Suprapubic skin (tissue), 4 donors: ENCODE results near the gene BBLN. TPM values are rescaled to one million over a fixed set of nuclear protein-coding genes. Genes with fewer than 3 reads are reported as not detected.
A peak's percentile ranks its signal among the peaks of the same experiment; 100 is the strongest.

Experiments used
- DNase-seq, 2 donors: peaks; one replicate each; pipeline ENCODE4 v3.0.0-alpha.2; 2019; ENCODE audit warnings: low spot score in 2 of 2
- H3K27ac ChIP-seq: fragments of 200-600 bp; sonication (generic); one replicate; pipeline ENCODE4 v1.5.1; 2019
- H3K27me3 ChIP-seq: fragments of 200-600 bp; sonication (generic); one replicate; pipeline ENCODE4 v1.5.1; 2019
- H3K36me3 ChIP-seq: fragments of 200-600 bp; sonication (generic); one replicate; pipeline ENCODE4 v1.5.1; 2019
- H3K4me1 ChIP-seq: fragments of 200-600 bp; sonication (generic); one replicate; pipeline ENCODE4 v1.5.1; 2019
- H3K4me3 ChIP-seq: fragments of 200-600 bp; sonication (generic); one replicate; pipeline ENCODE4 v1.5.1; 2019; ENCODE audit warnings: mild to moderate bottlenecking
- H3K9me3 ChIP-seq: fragments of 200-600 bp; sonication (generic); one replicate; pipeline ENCODE4 v1.5.1; 2019
- CTCF ChIP-seq, 2 donors: fragments of 200-600 bp in 1 of 2; fragments of 450-650 bp in 1 of 2; sonication (generic) in 1 of 2; IDR thresholded peaks; one replicate each; pipeline ENCODE4 v1.5.1; 2016 to 2019; ENCODE audit warnings: antibody characterized with exemption in 2 of 2, mild to moderate bottlenecking in 1 of 2, moderate library complexity in 1 of 2
- EP300 ChIP-seq: sonication (generic); formaldehyde crosslinking; IDR thresholded peaks from one replicate; pipeline ENCODE4 v1.6.1; 2017; ENCODE audit warnings: antibody characterized with exemption
- POLR2A ChIP-seq, 2 donors: fragments of 450-650 bp; IDR thresholded peaks; one replicate each; pipeline ENCODE4 v1.6.1; 2017; ENCODE audit warnings: antibody characterized with exemption in 2 of 2, mild to moderate bottlenecking in 2 of 2, moderate library complexity in 2 of 2
- POLR2AphosphoS5 ChIP-seq, 3 donors: sonication (generic); formaldehyde crosslinking; IDR thresholded peaks; one replicate each; pipeline ENCODE4 v1.6.1; 2017; ENCODE audit warnings: antibody characterized with exemption in 3 of 3
- WGBS: methylation state at CpG from one replicate; pipeline ENCODE4 v1.1.5; 2018; 5-methylcytosine and 5-hydroxymethylcytosine counted together
- total RNA-seq, 4 donors: library from RNA; depleted of rRNA; stranded (reverse); fragments of >200 nt; gene quantifications; one replicate each; pipeline ENCODE4 v1.1.0, GENCODE V29; 2016

Gene BBLN
- total RNA-seq, 4 donors from 2014 or later, result 157 to 345 (median 224) TPM

- 93% methylated on average over 2 of the region's 2 CpGs for WGBS
- TF ChIP-seq POLR2AphosphoS5 (IDR thresholded peaks at IDR 0.05) (no peak), EP300 (no peak), CTCF (IDR thresholded peaks at IDR 0.05) (no peak), POLR2A (IDR thresholded peaks at IDR 0.05) (no peak)
These were observed 17.5 kb upstream of the BBLN start for GRCh38 chr9:128142596-128142995.

DNA sequence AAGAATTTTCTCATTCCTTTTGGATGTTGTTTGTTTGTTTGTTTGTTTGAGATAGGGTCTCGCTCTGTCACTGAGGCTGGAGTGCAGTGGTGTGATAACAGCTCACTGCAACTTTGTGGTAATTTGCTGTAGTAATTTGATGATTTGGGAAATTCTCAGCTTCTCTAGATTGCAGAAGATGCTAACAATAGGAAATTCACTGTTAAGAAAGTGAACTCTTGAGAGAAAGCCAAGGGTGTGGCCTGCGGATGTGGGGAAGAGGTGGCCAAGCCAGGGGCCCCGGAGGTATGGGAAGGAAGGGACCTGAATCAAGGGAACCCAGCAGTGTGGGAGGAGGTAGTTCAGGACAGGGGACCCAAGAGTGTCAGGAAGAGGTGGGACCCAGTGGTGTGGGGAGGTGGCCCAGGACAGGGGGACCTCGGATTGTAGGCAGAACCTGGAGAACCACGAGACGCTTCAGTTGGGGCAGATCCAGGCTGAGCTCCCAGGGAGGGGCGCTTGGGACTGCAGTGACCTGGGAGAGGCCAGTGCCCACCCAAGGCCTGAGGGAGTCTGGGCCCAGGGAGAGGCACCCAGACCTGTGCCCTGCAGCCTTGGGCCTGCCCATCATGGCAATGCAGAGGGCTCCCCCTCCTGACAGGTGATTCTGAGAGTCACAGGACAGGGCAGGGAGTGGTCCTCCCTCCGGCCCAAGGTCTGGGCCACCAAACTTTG lies 16.4 kb upstream of the BBLN start:
- Histone ChIP-seq H3K4me3 (no peak overlapping the region), H3K27ac (no peak overlapping the region), H3K9me3 (no peaks in the 10 kb centered on the region), H3K27me3 (no peaks in the 10 kb centered on the region), H3K4me1 (peaks cover 30% of the 10 kb centered on the region), H3K36me3 (no peaks in the 10 kb centered on the region)
- TF ChIP-seq CTCF (IDR thresholded peaks at IDR 0.05) (no peak), POLR2A (IDR thresholded peaks at IDR 0.05) (no peak), EP300 (no peak), POLR2AphosphoS5 (IDR thresholded peaks at IDR 0.05) (no peak)
- peak in 1 of 2 donors; percentile 57 for DNase-seq
- 53% methylated on average over 7 of the region's 8 CpGs for WGBS

More at GRCh38 chr9:128142596-128142995, 17.5 kb upstream of the BBLN start:
- H3K36me3 ChIP-seq, result no peaks in the 10 kb centered on the region
- no peaks in the 10 kb centered on the region for H3K9me3 ChIP-seq
- H3K27ac ChIP-seq, result no peak overlapping the region
- H3K4me1 ChIP-seq, result peaks cover 25% of the 10 kb centered on the region
- H3K4me3 ChIP-seq, result no peak overlapping the region
- DNase-seq, result no peak
- H3K27me3 ChIP-seq, result no peaks in the 10 kb centered on the region

- no peak overlapping the region for H3K27ac ChIP-seq
- no peaks in the 10 kb centered on the region for H3K36me3 ChIP-seq
- H3K9me3 ChIP-seq, result no peaks in the 10 kb centered on the region
- no peaks in the 10 kb centered on the region for H3K27me3 ChIP-seq
- DNase-seq, result no peak
- H3K4me3 ChIP-seq, result no peak overlapping the region
- 92% methylated on average over 15 of the region's 22 CpGs for WGBS
- H3K4me1 ChIP-seq, result peaks cover 39% of the 10 kb centered on the region
- TF ChIP-seq POLR2AphosphoS5 (IDR thresholded peaks at IDR 0.05) (no peak), POLR2A (IDR thresholded peaks at IDR 0.05) (no peak), EP300 (no peak), CTCF (IDR thresholded peaks at IDR 0.05) (no peak)
These were observed 15.6 kb upstream of the BBLN start for GRCh38 chr9:128144239-128145181.

DNA sequence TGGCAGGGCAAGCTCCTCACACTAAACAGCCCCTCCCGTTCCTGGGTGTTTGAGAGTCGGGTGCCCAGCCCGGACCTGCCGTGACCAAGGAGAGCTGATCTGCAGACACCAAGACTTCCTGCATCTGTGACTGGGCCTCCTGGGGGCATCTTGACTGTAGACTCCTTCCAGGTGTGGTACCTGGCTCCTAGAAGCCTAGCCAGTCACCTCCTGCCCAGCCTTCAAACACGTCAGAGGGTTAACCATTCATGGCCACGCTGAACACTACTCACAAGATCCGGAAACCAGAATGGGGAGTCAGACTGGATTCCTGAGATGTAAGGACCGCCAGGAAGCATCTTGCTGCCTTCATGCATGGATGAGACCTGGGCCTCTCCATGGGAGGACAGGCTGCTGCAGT lies 14.5 kb upstream of the BBLN start:
- Histone ChIP-seq H3K27me3 (no peaks in the 10 kb centered on the region), H3K36me3 (no peaks in the 10 kb centered on the region), H3K9me3 (no peaks in the 10 kb centered on the region), H3K4me1 (peaks cover 47% of the 10 kb centered on the region), H3K27ac (no peak overlapping the region), H3K4me3 (no peak overlapping the region)
- WGBS, result 20% methylated on average over 2 of the region's 8 CpGs
- DNase-seq, result no peak
- TF ChIP-seq EP300, result no peak
- TF ChIP-seq CTCF (IDR thresholded peaks at IDR 0.05), result no peak
- TF ChIP-seq POLR2AphosphoS5 (IDR thresholded peaks at IDR 0.05), result no peak
- TF ChIP-seq POLR2A (IDR thresholded peaks at IDR 0.05), result no peak

- Histone ChIP-seq H3K27me3 (no peaks in the 10 kb centered on the region), H3K9me3 (no peaks in the 10 kb centered on the region), H3K4me3 (no peak overlapping the region), H3K27ac (peak overlapping the region; percentile 29), H3K4me1 (peaks cover 50% of the 10 kb centered on the region), H3K36me3 (no peaks in the 10 kb centered on the region)
- no peak for TF ChIP-seq POLR2AphosphoS5 (IDR thresholded peaks at IDR 0.05)
- no peak for TF ChIP-seq CTCF (IDR thresholded peaks at IDR 0.05)
- no peak for TF ChIP-seq EP300
- TF ChIP-seq POLR2A (IDR thresholded peaks at IDR 0.05), result no peak
- no peak for DNase-seq
- 73% methylated on average over 8 of the region's 13 CpGs for WGBS
These were observed 14.1 kb upstream of the BBLN start for GRCh38 chr9:128145951-128146351.
